ENCODE data around the gene EHMT1.

Gene EHMT1

GRCh38 chr9:137784641-137785513 is 166.1 kb downstream of the EHMT1 start:
- H4K8ac ChIP-seq (ENCODE audit: low read depth, low read length), result no peak overlapping the region
- H2BK120ac ChIP-seq (ENCODE audit: low read depth, low read length), result no peak overlapping the region
- no peak overlapping the region for H2AK5ac ChIP-seq (ENCODE audit: low read length)
- H3K18ac ChIP-seq (ENCODE audit: low read length), result no peak overlapping the region
- H3K4me2 ChIP-seq (ENCODE audit: low read length), result no peak overlapping the region
- no peak overlapping the region for H2BK5ac ChIP-seq (ENCODE audit: low read length)
- WGBS (ENCODE audit: extremely low coverage, insufficient coverage, low lambda C conversion rate), result no CpG with 5 or more reads among the region's 20 CpGs
- no peaks in the 10 kb centered on the region for H3K36me3 ChIP-seq (ENCODE audit: control insufficient read depth, insufficient read depth, low read length)
- no peaks in the 10 kb centered on the region for H3K79me2 ChIP-seq (ENCODE audit: control insufficient read depth, insufficient read depth, low read length)
- H3K27me3 ChIP-seq (ENCODE audit: insufficient read depth, low read length, poor library complexity), result no peaks in the 10 kb centered on the region
- H2BK15ac ChIP-seq (replicated peaks; ENCODE audit: low read depth), result no peak overlapping the region
- H3K23ac ChIP-seq (ENCODE audit: low read length), result no peak overlapping the region
- H3K4me1 ChIP-seq (ENCODE audit: control insufficient read depth, low read depth, low read length), result no peaks in the 10 kb centered on the region
- peaks cover 1% of the 10 kb centered on the region for H3K79me1 ChIP-seq (ENCODE audit: low read length)
- DNase-seq, result no peak
- H4K5ac ChIP-seq (ENCODE audit: low read length), result no peak overlapping the region
- H3K27ac ChIP-seq (ENCODE audit: low read depth, low read length), result no peak overlapping the region
- H3K4me3 ChIP-seq (ENCODE audit: low read length), result no peak overlapping the region
- no peak overlapping the region for H3K56ac ChIP-seq (ENCODE audit: low read length)
- H3K4ac ChIP-seq (ENCODE audit: low read depth, low read length), result no peak overlapping the region
- no peak overlapping the region for H3K9ac ChIP-seq (ENCODE audit: low read length)

GRCh38 chr9:137785704-137786161 is 166.9 kb downstream of the EHMT1 start:
- H2AK5ac ChIP-seq (ENCODE audit: low read length), result no peak overlapping the region
- no peak overlapping the region for H3K23ac ChIP-seq (ENCODE audit: low read length)
- no peak overlapping the region for H3K4me2 ChIP-seq (ENCODE audit: low read length)
- peak; percentile 13 for DNase-seq
- H2BK120ac ChIP-seq (ENCODE audit: low read depth, low read length), result no peak overlapping the region
- no peak overlapping the region for H4K8ac ChIP-seq (ENCODE audit: low read depth, low read length)
- H3K9ac ChIP-seq (ENCODE audit: low read length), result no peak overlapping the region
- H2BK15ac ChIP-seq (replicated peaks; ENCODE audit: low read depth), result no peak overlapping the region
- H3K27ac ChIP-seq (ENCODE audit: low read depth, low read length), result no peak overlapping the region
- no peak overlapping the region for H4K5ac ChIP-seq (ENCODE audit: low read length)
- no peak overlapping the region for H3K18ac ChIP-seq (ENCODE audit: low read length)
- no peaks in the 10 kb centered on the region for H3K27me3 ChIP-seq (ENCODE audit: insufficient read depth, low read length, poor library complexity)
- H3K4me3 ChIP-seq (ENCODE audit: low read length), result no peak overlapping the region
- no CpG with 5 or more reads among the region's 16 CpGs for WGBS (ENCODE audit: extremely low coverage, insufficient coverage, low lambda C conversion rate)
- H2BK5ac ChIP-seq (ENCODE audit: low read length), result no peak overlapping the region
- H3K4me1 ChIP-seq (ENCODE audit: control insufficient read depth, low read depth, low read length), result no peaks in the 10 kb centered on the region
- peaks cover 1% of the 10 kb centered on the region for H3K79me1 ChIP-seq (ENCODE audit: low read length)
- no peak overlapping the region for H3K4ac ChIP-seq (ENCODE audit: low read depth, low read length)
- H3K36me3 ChIP-seq (ENCODE audit: control insufficient read depth, insufficient read depth, low read length), result no peaks in the 10 kb centered on the region
- no peak overlapping the region for H3K56ac ChIP-seq (ENCODE audit: low read length)
- H3K79me2 ChIP-seq (ENCODE audit: control insufficient read depth, insufficient read depth, low read length), result no peaks in the 10 kb centered on the region

- no peaks in the 10 kb centered on the region for H3K27me3 ChIP-seq (ENCODE audit: insufficient read depth, low read length, poor library complexity)
- DNase-seq, result no peak
These were observed 167.7 kb downstream of the EHMT1 start for GRCh38 chr9:137786511-137786920.

GRCh38 chr9:137787381-137787780 is 168.6 kb downstream of the EHMT1 start:
- no peaks in the 10 kb centered on the region for H3K4me1 ChIP-seq (ENCODE audit: control insufficient read depth, low read depth, low read length)
- no peaks in the 10 kb centered on the region for H3K79me2 ChIP-seq (ENCODE audit: control insufficient read depth, insufficient read depth, low read length)
- H3K18ac ChIP-seq (ENCODE audit: low read length), result no peak overlapping the region
- no peak overlapping the region for H2BK120ac ChIP-seq (ENCODE audit: low read depth, low read length)
- H3K56ac ChIP-seq (ENCODE audit: low read length), result no peak overlapping the region
- no CpG with 5 or more reads among the region's 15 CpGs for WGBS (ENCODE audit: extremely low coverage, insufficient coverage, low lambda C conversion rate)
- H3K79me1 ChIP-seq (ENCODE audit: low read length), result peaks cover 1% of the 10 kb centered on the region
- no peak overlapping the region for H4K5ac ChIP-seq (ENCODE audit: low read length)
- H3K23ac ChIP-seq (ENCODE audit: low read length), result no peak overlapping the region
- no peak overlapping the region for H2BK15ac ChIP-seq (replicated peaks; ENCODE audit: low read depth)
- no peak overlapping the region for H3K27ac ChIP-seq (ENCODE audit: low read depth, low read length)
- H2AK5ac ChIP-seq (ENCODE audit: low read length), result no peak overlapping the region
- H3K4ac ChIP-seq (ENCODE audit: low read depth, low read length), result no peak overlapping the region
- H4K8ac ChIP-seq (ENCODE audit: low read depth, low read length), result no peak overlapping the region
- no peak for DNase-seq
- no peaks in the 10 kb centered on the region for H3K36me3 ChIP-seq (ENCODE audit: control insufficient read depth, insufficient read depth, low read length)
- no peak overlapping the region for H2BK5ac ChIP-seq (ENCODE audit: low read length)
- no peaks in the 10 kb centered on the region for H3K27me3 ChIP-seq (ENCODE audit: insufficient read depth, low read length, poor library complexity)
- no peak overlapping the region for H3K4me3 ChIP-seq (ENCODE audit: low read length)
- H3K4me2 ChIP-seq (ENCODE audit: low read length), result no peak overlapping the region
- no peak overlapping the region for H3K9ac ChIP-seq (ENCODE audit: low read length)

More at GRCh38 chr9:137786511-137786920, 167.7 kb downstream of the EHMT1 start:
- no CpG with 5 or more reads among the region's 19 CpGs for WGBS (ENCODE audit: extremely low coverage, insufficient coverage, low lambda C conversion rate)
- Histone ChIP-seq H3K56ac (ENCODE audit: low read length) (no peak overlapping the region), H3K9ac (ENCODE audit: low read length) (no peak overlapping the region), H2BK120ac (ENCODE audit: low read depth, low read length) (no peak overlapping the region), H3K79me2 (ENCODE audit: control insufficient read depth, insufficient read depth, low read length) (no peaks in the 10 kb centered on the region), H3K4ac (ENCODE audit: low read depth, low read length) (no peak overlapping the region), H3K27ac (ENCODE audit: low read depth, low read length) (no peak overlapping the region), H4K8ac (ENCODE audit: low read depth, low read length) (no peak overlapping the region), H3K4me3 (ENCODE audit: low read length) (no peak overlapping the region), H3K23ac (ENCODE audit: low read length) (no peak overlapping the region), H4K5ac (ENCODE audit: low read length) (no peak overlapping the region), H3K36me3 (ENCODE audit: control insufficient read depth, insufficient read depth, low read length) (no peaks in the 10 kb centered on the region), H2BK15ac (replicated peaks; ENCODE audit: low read depth) (no peak overlapping the region), H3K4me2 (ENCODE audit: low read length) (no peak overlapping the region), H2AK5ac (ENCODE audit: low read length) (no peak overlapping the region), H3K18ac (ENCODE audit: low read length) (no peak overlapping the region), H2BK5ac (ENCODE audit: low read length) (no peak overlapping the region), H3K79me1 (ENCODE audit: low read length) (peaks cover 1% of the 10 kb centered on the region), H3K4me1 (ENCODE audit: control insufficient read depth, low read depth, low read length) (no peaks in the 10 kb centered on the region)

- WGBS (ENCODE audit: extremely low coverage, insufficient coverage, low lambda C conversion rate), result no CpG with 5 or more reads among the region's 18 CpGs
- H4K8ac ChIP-seq (ENCODE audit: low read depth, low read length), result no peak overlapping the region
- no peaks in the 10 kb centered on the region for H3K4me1 ChIP-seq (ENCODE audit: control insufficient read depth, low read depth, low read length)
- no peak overlapping the region for H2AK5ac ChIP-seq (ENCODE audit: low read length)
- no peak overlapping the region for H3K27ac ChIP-seq (ENCODE audit: low read depth, low read length)
- H3K9ac ChIP-seq (ENCODE audit: low read length), result no peak overlapping the region
- no peak overlapping the region for H3K4me3 ChIP-seq (ENCODE audit: low read length)
- no peaks in the 10 kb centered on the region for H3K36me3 ChIP-seq (ENCODE audit: control insufficient read depth, insufficient read depth, low read length)
- no peaks in the 10 kb centered on the region for H3K27me3 ChIP-seq (ENCODE audit: insufficient read depth, low read length, poor library complexity)
- H2BK15ac ChIP-seq (replicated peaks; ENCODE audit: low read depth), result no peak overlapping the region
- DNase-seq, result no peak
- no peak overlapping the region for H4K5ac ChIP-seq (ENCODE audit: low read length)
- H3K79me1 ChIP-seq (ENCODE audit: low read length), result peaks cover 1% of the 10 kb centered on the region
- no peak overlapping the region for H3K18ac ChIP-seq (ENCODE audit: low read length)
- H3K4me2 ChIP-seq (ENCODE audit: low read length), result no peak overlapping the region
- no peak overlapping the region for H3K56ac ChIP-seq (ENCODE audit: low read length)
- H3K4ac ChIP-seq (ENCODE audit: low read depth, low read length), result no peak overlapping the region
- H2BK5ac ChIP-seq (ENCODE audit: low read length), result no peak overlapping the region
- H2BK120ac ChIP-seq (ENCODE audit: low read depth, low read length), result no peak overlapping the region
- H3K23ac ChIP-seq (ENCODE audit: low read length), result no peak overlapping the region
- H3K79me2 ChIP-seq (ENCODE audit: control insufficient read depth, insufficient read depth, low read length), result no peaks in the 10 kb centered on the region
These were observed 169.1 kb downstream of the EHMT1 start for GRCh38 chr9:137787786-137788505.

Data from mesendoderm (in vitro differentiated cells).